ENCODE measurements around the gene NRG3.
"Not testable (repeated sequence)": the region's sequence is repeated elsewhere in the genome, so short reads cannot be mapped to it uniquely, and the experiment has no call there.

Gene NRG3

GRCh38 chr10:82340166-82340565 is 465.2 kb downstream of the NRG3 start (continued):
- TF ChIP-seq CREB5 (CRISPR knock-in tag; IDR thresholded peaks at IDR 0.05; ENCODE audit: low read depth) (no peak), OSR1 (CRISPR knock-in tag; IDR thresholded peaks at IDR 0.05) (no peak), POU6F1 (CRISPR knock-in tag; IDR thresholded peaks at IDR 0.05; ENCODE audit: borderline replicate concordance, low read depth) (no peak), ARNTL (CRISPR knock-in tag; IDR thresholded peaks at IDR 0.05; ENCODE audit: borderline replicate concordance, low read depth) (no peak), TCF4 (CRISPR knock-in tag; IDR thresholded peaks at IDR 0.05; ENCODE audit: borderline replicate concordance) (no peak)

GRCh38 chr10:82349590-82349989 is 474.6 kb downstream of the NRG3 start:
- ATAC-seq, result not testable (repeated sequence)

DNA sequence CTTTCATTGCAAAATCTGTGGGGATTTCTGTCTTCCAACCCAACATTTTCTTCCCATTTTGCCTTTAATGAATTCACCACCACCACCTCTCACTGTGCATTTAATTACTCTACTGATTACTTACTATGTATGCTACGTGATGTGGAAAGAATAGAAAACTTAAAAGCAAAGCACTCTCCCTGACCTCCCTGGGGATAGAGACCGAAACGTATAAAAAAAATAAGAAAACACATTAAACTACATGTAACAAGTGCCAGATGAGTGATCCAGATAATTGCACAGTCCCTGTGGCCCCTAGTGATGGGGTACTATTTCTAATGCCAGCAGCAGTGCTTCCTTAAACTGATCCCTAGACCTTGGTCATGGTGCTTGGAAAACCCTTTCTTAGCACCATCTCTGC is 478.4 kb downstream of the NRG3 start:
- no peak for ATAC-seq
- no peak for TF ChIP-seq ZNF565 (CRISPR knock-in tag; conservative IDR thresholded peaks at IDR 0.05; ENCODE audit: low read depth)
- TF ChIP-seq ZNF70 (CRISPR knock-in tag; IDR thresholded peaks at IDR 0.05), result no peak
- no peak for TF ChIP-seq TOX (CRISPR knock-in tag; IDR thresholded peaks at IDR 0.05; ENCODE audit: borderline replicate concordance)
- no peak for TF ChIP-seq ESRRG (CRISPR knock-in tag; IDR thresholded peaks at IDR 0.05)
- no peak for TF ChIP-seq ARNTL (CRISPR knock-in tag; IDR thresholded peaks at IDR 0.05; ENCODE audit: borderline replicate concordance, low read depth)
- TF ChIP-seq CSRNP3 (CRISPR knock-in tag; IDR thresholded peaks at IDR 0.05), result no peak
- TF ChIP-seq ZC3H10 (CRISPR knock-in tag; IDR thresholded peaks at IDR 0.05), result no peak
- TF ChIP-seq, protein P1, sequence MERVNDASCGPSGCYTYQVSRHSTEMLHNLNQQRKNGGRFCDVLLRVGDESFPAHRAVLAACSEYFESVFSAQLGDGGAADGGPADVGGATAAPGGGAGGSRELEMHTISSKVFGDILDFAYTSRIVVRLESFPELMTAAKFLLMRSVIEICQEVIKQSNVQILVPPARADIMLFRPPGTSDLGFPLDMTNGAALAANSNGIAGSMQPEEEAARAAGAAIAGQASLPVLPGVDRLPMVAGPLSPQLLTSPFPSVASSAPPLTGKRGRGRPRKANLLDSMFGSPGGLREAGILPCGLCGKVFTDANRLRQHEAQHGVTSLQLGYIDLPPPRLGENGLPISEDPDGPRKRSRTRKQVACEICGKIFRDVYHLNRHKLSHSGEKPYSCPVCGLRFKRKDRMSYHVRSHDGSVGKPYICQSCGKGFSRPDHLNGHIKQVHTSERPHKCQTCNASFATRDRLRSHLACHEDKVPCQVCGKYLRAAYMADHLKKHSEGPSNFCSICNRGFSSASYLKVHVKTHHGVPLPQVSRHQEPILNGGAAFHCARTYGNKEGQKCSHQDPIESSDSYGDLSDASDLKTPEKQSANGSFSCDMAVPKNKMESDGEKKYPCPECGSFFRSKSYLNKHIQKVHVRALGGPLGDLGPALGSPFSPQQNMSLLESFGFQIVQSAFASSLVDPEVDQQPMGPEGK (CRISPR knock-in tag; IDR thresholded peaks at IDR 0.05; ENCODE audit: borderline replicate concordance), result no peak
- no peak for TF ChIP-seq RARB (CRISPR knock-in tag; IDR thresholded peaks at IDR 0.05)
- TF ChIP-seq SNAI2 (CRISPR knock-in tag; IDR thresholded peaks at IDR 0.05), result no peak
- no peak for TF ChIP-seq OSR1 (CRISPR knock-in tag; IDR thresholded peaks at IDR 0.05)
- no peak for TF ChIP-seq CSDC2 (CRISPR knock-in tag; IDR thresholded peaks at IDR 0.05)
- no peak for TF ChIP-seq ZFP30 (CRISPR knock-in tag; IDR thresholded peaks at IDR 0.05)
- no peak for TF ChIP-seq ZFP3 (CRISPR knock-in tag; IDR thresholded peaks at IDR 0.05)
- no peak for TF ChIP-seq POU6F1 (CRISPR knock-in tag; IDR thresholded peaks at IDR 0.05; ENCODE audit: borderline replicate concordance, low read depth)
- TF ChIP-seq, protein P2, sequence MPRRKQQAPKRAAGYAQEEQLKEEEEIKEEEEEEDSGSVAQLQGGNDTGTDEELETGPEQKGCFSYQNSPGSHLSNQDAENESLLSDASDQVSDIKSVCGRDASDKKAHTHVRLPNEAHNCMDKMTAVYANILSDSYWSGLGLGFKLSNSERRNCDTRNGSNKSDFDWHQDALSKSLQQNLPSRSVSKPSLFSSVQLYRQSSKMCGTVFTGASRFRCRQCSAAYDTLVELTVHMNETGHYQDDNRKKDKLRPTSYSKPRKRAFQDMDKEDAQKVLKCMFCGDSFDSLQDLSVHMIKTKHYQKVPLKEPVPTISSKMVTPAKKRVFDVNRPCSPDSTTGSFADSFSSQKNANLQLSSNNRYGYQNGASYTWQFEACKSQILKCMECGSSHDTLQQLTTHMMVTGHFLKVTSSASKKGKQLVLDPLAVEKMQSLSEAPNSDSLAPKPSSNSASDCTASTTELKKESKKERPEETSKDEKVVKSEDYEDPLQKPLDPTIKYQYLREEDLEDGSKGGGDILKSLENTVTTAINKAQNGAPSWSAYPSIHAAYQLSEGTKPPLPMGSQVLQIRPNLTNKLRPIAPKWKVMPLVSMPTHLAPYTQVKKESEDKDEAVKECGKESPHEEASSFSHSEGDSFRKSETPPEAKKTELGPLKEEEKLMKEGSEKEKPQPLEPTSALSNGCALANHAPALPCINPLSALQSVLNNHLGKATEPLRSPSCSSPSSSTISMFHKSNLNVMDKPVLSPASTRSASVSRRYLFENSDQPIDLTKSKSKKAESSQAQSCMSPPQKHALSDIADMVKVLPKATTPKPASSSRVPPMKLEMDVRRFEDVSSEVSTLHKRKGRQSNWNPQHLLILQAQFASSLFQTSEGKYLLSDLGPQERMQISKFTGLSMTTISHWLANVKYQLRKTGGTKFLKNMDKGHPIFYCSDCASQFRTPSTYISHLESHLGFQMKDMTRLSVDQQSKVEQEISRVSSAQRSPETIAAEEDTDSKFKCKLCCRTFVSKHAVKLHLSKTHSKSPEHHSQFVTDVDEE (CRISPR knock-in tag; IDR thresholded peaks at IDR 0.05), result no peak
- no peak for TF ChIP-seq ZNF8 (CRISPR knock-in tag; IDR thresholded peaks at IDR 0.05)
- TF ChIP-seq PPARA (CRISPR knock-in tag; IDR thresholded peaks at IDR 0.05; ENCODE audit: borderline replicate concordance), result no peak
- no peak for TF ChIP-seq ISL1 (CRISPR knock-in tag; IDR thresholded peaks at IDR 0.05)
- no peak for TF ChIP-seq CREB5 (CRISPR knock-in tag; IDR thresholded peaks at IDR 0.05; ENCODE audit: low read depth)
